K562 (cell line): ENCODE data around the gene ZNF213. TPM values are rescaled to one million over a fixed set of nuclear protein-coding genes. Genes with fewer than 3 reads are reported as not detected.
A peak's percentile ranks its signal among the peaks of the same experiment; 100 is the strongest.

Source experiments
- HDAC1 ChIP-seq, 2 experiments: fragments of 450-650 bp; IDR thresholded peaks; 2 replicates each; pipeline ENCODE4 v1.6.1; 2016 to 2017; ENCODE audit warnings: inconsistent platforms in 1 of 2, mild to moderate bottlenecking in 1 of 2, moderate library complexity in 1 of 2
- HLTF ChIP-seq: fragments of 450-650 bp; IDR thresholded peaks from 2 replicates; pipeline ENCODE4 v1.6.1; 2016
- HMG20B ChIP-seq: fragments of 250-450 bp; sonication (Bioruptor Pico); IDR thresholded peaks from 2 replicates; pipeline ENCODE4 v1.5.0; 2021; ENCODE audit warnings: mild to moderate bottlenecking
- MTA2 ChIP-seq: fragments of 450-650 bp; IDR thresholded peaks from 2 replicates; pipeline ENCODE4 v1.6.1; 2016; ENCODE audit warnings: low read depth
- NCOA1 ChIP-seq: fragments of 450-650 bp; IDR thresholded peaks from 2 replicates; pipeline ENCODE4 v1.6.1; 2016; ENCODE audit warnings: low read depth
- NCOR1 ChIP-seq: fragments of 450-650 bp; IDR thresholded peaks from 2 replicates; pipeline ENCODE4 v1.6.1; 2016; ENCODE audit warnings: mild to moderate bottlenecking, moderate library complexity
- PTBP1 ChIP-seq: fragments of 200-400 bp; formaldehyde crosslinking; IDR thresholded peaks from 2 replicates; pipeline ENCODE4 v1.6.1; 2017; ENCODE audit warnings: low read depth, low read length
- RAD51 ChIP-seq: fragments of 450-650 bp; IDR thresholded peaks from 2 replicates; pipeline ENCODE4 v1.7.1; 2016; ENCODE audit warnings: low read depth, mild to moderate bottlenecking, borderline replicate concordance
- RB1 ChIP-seq: fragments of 450-650 bp; IDR thresholded peaks from 2 replicates; pipeline ENCODE4 v1.6.1; 2017; ENCODE audit warnings: low read depth, mild to moderate bottlenecking
- U2AF1 ChIP-seq: fragments of 200-400 bp; formaldehyde crosslinking; optimal IDR thresholded peaks from 2 replicates; pipeline ENCODE3; 2017; ENCODE audit warnings: mild to moderate bottlenecking, low read depth, low read length, moderate library complexity
- ZFP1 ChIP-seq: fragments of 450-650 bp; formaldehyde crosslinking; IDR thresholded peaks from 2 replicates; pipeline ENCODE4 v1.4.0; 2020; ENCODE audit warnings: mild to moderate bottlenecking, mixed read lengths
- ZKSCAN8 ChIP-seq: fragments of 200-800 bp; sonication (Bioruptor generic); IDR thresholded peaks from 2 replicates; pipeline ENCODE4 v1.6.1; 2016; ENCODE audit warnings: missing genetic modification characterization, missing compliant biosample characterization
- ZNF12 ChIP-seq: sonication (generic); formaldehyde crosslinking; IDR thresholded peaks from 2 replicates; pipeline ENCODE4 v1.4.0; 2020; ENCODE audit warnings: mild to moderate bottlenecking, missing genetic modification reagents
- polyA plus RNA-seq, 8 experiments: library from polyadenylated mRNA; depleted of rRNA in 4 of 8; stranded (reverse) in 5 of 8; unstranded in 3 of 8; fragments of >200 nt; fragmentation: Nextera tagmentation in 2 of 8; fragmentation: Illumina TruSeq in 1 of 8; extraction: Ambion mirVana in 2 of 8; extraction: Trizol in 1 of 8; gene quantifications; 2 replicates each; pipeline versions ENCODE4 v1.2.1 to v1.2.3, GENCODE V29; 2011 to 2014; ENCODE audit warnings: inconsistent platforms in 1 of 8, missing spikeins in 1 of 8
- total RNA-seq, 7 experiments: library from RNA; depleted of rRNA in 6 of 7; stranded (reverse); fragments of >200 nt in 6 of 7; fragmentation: Illumina TruSeq in 2 of 7; extraction: Trizol in 2 of 7; gene quantifications; 2 replicates each; pipeline versions ENCODE4 v1.2.1 to v1.2.3, GENCODE V29; 2011 to 2021; ENCODE audit warnings: low replicate concordance in 1 of 7
- TF ChIP-seq, protein P1 (sequence below): sonication (generic); formaldehyde crosslinking; IDR thresholded peaks from 2 replicates; pipeline ENCODE4 v1.8.0; 2023; ENCODE audit warnings: mild to moderate bottlenecking, missing genetic modification reagents
- TF ChIP-seq, protein P2 (sequence below): fragments of 250-450 bp; sonication (Bioruptor Pico); IDR thresholded peaks from 2 replicates; pipeline ENCODE4 v1.8.0; 2021; ENCODE audit warnings: mild to moderate bottlenecking, moderate library complexity
- TF ChIP-seq, protein P3 (sequence below): fragments of 450-650 bp; formaldehyde crosslinking; IDR thresholded peaks from 2 replicates; pipeline ENCODE4 v1.4.0; 2020; ENCODE audit warnings: mild to moderate bottlenecking
- TF ChIP-seq, protein P4 (sequence below): fragments of 450-650 bp; IDR thresholded peaks from 2 replicates; pipeline ENCODE4 v1.6.1; 2016; ENCODE audit warnings: antibody characterized with exemption
- TF ChIP-seq, protein P5 (sequence below): sonication (generic); formaldehyde crosslinking; IDR thresholded peaks from 2 replicates; pipeline ENCODE4 v1.8.0; 2022; ENCODE audit warnings: mild to moderate bottlenecking, low read depth, missing genetic modification reagents

Gene ZNF213
- total and polyA plus RNA-seq, 9 of the 15 experiments (the other 6 are each of a cell fraction or from before 2014, with no cell fraction given), result 0.49 to 10.0 (median 1.8) TPM

DNA sequence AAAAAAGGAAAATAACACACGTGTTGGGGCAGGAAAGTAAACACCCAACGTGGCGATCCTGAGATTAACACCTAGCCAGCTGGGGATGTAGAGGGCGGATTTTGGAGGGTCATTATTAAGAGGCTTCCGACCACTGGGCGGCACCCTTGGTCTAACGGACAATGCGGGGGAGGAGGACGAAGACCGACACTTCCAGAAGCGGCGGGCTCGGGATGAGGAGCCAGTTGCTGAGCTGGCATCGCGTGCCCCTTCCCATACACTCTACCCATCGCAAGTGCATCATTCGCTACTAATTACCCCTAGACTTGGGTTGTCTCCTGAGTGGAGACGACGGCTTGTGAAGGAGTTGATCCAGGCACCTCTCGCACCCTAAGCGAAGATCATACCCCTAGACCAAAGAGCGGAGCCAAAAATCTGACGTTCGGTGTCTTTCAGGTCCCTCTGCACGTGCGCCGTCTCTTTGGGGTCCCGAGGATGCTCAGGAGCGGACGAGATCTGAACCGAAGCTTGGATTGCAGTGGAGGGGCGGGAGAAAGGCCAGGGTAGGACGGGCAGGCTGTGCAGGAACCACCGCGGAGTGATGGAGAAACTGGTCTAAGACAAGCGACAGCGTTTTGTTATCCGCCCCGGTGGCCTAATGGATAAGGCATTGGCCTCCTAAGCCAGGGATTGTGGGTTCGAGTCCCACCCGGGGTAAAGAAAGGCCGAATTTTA lies 17.6 kb downstream of the ZNF213 start (continued):
- peak; percentile 19; the same call in 1 of the 2 replicates for TF ChIP-seq NCOA1
- TF ChIP-seq MTA2, result 0 out of 2 replicates have a peak, but pooled peaks have one; percentile 30
- TF ChIP-seq, protein P1, sequence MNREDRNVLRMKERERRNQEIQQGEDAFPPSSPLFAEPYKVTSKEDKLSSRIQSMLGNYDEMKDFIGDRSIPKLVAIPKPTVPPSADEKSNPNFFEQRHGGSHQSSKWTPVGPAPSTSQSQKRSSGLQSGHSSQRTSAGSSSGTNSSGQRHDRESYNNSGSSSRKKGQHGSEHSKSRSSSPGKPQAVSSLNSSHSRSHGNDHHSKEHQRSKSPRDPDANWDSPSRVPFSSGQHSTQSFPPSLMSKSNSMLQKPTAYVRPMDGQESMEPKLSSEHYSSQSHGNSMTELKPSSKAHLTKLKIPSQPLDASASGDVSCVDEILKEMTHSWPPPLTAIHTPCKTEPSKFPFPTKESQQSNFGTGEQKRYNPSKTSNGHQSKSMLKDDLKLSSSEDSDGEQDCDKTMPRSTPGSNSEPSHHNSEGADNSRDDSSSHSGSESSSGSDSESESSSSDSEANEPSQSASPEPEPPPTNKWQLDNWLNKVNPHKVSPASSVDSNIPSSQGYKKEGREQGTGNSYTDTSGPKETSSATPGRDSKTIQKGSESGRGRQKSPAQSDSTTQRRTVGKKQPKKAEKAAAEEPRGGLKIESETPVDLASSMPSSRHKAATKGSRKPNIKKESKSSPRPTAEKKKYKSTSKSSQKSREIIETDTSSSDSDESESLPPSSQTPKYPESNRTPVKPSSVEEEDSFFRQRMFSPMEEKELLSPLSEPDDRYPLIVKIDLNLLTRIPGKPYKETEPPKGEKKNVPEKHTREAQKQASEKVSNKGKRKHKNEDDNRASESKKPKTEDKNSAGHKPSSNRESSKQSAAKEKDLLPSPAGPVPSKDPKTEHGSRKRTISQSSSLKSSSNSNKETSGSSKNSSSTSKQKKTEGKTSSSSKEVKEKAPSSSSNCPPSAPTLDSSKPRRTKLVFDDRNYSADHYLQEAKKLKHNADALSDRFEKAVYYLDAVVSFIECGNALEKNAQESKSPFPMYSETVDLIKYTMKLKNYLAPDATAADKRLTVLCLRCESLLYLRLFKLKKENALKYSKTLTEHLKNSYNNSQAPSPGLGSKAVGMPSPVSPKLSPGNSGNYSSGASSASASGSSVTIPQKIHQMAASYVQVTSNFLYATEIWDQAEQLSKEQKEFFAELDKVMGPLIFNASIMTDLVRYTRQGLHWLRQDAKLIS (CRISPR knock-in tag), result peak; percentile 18
- peak; percentile 62 to 96; a peak in 3 of 4 replicates for TF ChIP-seq HDAC1 (IDR thresholded peaks at IDR 0.05)
- TF ChIP-seq ZNF12 (CRISPR knock-in tag), result peak; percentile 67; the same call in 1 of the 2 replicates
- peak; percentile 42; the same call in 1 of the 2 replicates for TF ChIP-seq ZKSCAN8 (CRISPR knock-in tag)
- TF ChIP-seq RAD51, result no peak; the same call in 1 of the 2 replicates
- TF ChIP-seq, protein P2, sequence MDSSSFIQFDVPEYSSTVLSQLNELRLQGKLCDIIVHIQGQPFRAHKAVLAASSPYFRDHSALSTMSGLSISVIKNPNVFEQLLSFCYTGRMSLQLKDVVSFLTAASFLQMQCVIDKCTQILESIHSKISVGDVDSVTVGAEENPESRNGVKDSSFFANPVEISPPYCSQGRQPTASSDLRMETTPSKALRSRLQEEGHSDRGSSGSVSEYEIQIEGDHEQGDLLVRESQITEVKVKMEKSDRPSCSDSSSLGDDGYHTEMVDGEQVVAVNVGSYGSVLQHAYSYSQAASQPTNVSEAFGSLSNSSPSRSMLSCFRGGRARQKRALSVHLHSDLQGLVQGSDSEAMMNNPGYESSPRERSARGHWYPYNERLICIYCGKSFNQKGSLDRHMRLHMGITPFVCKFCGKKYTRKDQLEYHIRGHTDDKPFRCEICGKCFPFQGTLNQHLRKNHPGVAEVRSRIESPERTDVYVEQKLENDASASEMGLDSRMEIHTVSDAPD (CRISPR knock-in tag), result no peak
- TF ChIP-seq, protein P3, sequence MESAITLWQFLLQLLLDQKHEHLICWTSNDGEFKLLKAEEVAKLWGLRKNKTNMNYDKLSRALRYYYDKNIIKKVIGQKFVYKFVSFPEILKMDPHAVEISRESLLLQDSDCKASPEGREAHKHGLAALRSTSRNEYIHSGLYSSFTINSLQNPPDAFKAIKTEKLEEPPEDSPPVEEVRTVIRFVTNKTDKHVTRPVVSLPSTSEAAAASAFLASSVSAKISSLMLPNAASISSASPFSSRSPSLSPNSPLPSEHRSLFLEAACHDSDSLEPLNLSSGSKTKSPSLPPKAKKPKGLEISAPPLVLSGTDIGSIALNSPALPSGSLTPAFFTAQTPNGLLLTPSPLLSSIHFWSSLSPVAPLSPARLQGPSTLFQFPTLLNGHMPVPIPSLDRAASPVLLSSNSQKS, result no peak
- TF ChIP-seq, protein P4, sequence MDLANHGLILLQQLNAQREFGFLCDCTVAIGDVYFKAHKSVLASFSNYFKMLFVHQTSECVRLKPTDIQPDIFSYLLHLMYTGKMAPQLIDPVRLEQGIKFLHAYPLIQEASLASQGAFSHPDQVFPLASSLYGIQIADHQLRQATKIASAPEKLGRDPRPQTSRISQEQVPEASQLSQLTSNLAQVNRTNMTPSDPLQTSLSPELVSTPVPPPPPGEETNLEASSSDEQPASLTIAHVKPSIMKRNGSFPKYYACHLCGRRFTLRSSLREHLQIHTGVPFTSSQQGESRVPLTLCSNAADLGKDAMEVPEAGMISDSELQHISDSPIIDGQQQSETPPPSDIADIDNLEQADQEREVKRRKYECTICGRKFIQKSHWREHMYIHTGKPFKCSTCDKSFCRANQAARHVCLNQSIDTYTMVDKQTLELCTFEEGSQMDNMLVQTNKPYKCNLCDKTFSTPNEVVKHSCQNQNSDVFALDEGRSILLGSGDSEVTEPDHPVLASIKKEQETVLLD, result 0 out of 2 replicates have a peak, but pooled peaks have one; percentile 45
- no peak for TF ChIP-seq PTBP1
- no peak for TF ChIP-seq ZFP1
- TF ChIP-seq NCOR1, result no peak; the same call in 1 of the 2 replicates
- TF ChIP-seq HMG20B (CRISPR knock-in tag), result no peak
- TF ChIP-seq RB1, result peak; percentile 68
- TF ChIP-seq U2AF1, result no peak
- TF ChIP-seq HLTF, result no peak
- TF ChIP-seq, protein P5, sequence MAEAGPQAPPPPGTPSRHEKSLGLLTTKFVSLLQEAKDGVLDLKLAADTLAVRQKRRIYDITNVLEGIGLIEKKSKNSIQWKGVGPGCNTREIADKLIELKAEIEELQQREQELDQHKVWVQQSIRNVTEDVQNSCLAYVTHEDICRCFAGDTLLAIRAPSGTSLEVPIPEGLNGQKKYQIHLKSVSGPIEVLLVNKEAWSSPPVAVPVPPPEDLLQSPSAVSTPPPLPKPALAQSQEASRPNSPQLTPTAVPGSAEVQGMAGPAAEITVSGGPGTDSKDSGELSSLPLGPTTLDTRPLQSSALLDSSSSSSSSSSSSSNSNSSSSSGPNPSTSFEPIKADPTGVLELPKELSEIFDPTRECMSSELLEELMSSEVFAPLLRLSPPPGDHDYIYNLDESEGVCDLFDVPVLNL (CRISPR knock-in tag), result no peak
